Liver (tissue), 9 donors: Measurements from ENCODE around the gene SIL1. TPM values are rescaled to one million over a fixed set of nuclear protein-coding genes. Genes with fewer than 3 reads are reported as not detected.

ENCODE experiments used
- DNase-seq: peaks from one replicate; pipeline ENCODE4 v3.0.0-alpha.2; 2017; ENCODE audit warnings: low spot score
- H3K27ac ChIP-seq, 2 donors: one replicate each; pipeline ENCODE4 v1.7.0; 2013; ENCODE audit warnings: inconsistent platforms in 2 of 2, low read length in 2 of 2, control low read depth in 1 of 2, low read depth in 1 of 2, mild to moderate bottlenecking in 1 of 2
- H3K27me3 ChIP-seq, 4 donors: one replicate each; pipeline versions ENCODE4 v1.6.1 to v1.7.0; 2013; ENCODE audit warnings: low read length in 3 of 4, inconsistent platforms in 1 of 4, mild to moderate bottlenecking in 1 of 4, moderate library complexity in 1 of 4; ENCODE audit not compliant: control insufficient read depth in 4 of 4, insufficient read depth in 4 of 4
- H3K36me3 ChIP-seq, 4 donors: one replicate each; pipeline versions ENCODE4 v1.6.1 to v1.7.0; 2013; ENCODE audit warnings: low read length in 3 of 4, mild to moderate bottlenecking in 3 of 4, low read depth in 1 of 4, moderate library complexity in 1 of 4; ENCODE audit not compliant: control insufficient read depth in 4 of 4, insufficient read depth in 3 of 4
- H3K4me1 ChIP-seq, 4 donors: one replicate each; pipeline versions ENCODE4 v1.6.1 to v1.7.0; 2013; ENCODE audit warnings: low read length in 3 of 4, mild to moderate bottlenecking in 3 of 4, moderate library complexity in 1 of 4; ENCODE audit not compliant: control insufficient read depth in 4 of 4, insufficient read depth in 4 of 4
- H3K4me3 ChIP-seq, 3 donors: one replicate each; pipeline versions ENCODE4 v1.6.1 to v1.7.0; 2013; ENCODE audit warnings: low read length in 3 of 3, control low read depth in 1 of 3, low read depth in 1 of 3, mild to moderate bottlenecking in 1 of 3
- H3K9ac ChIP-seq, 2 donors: one replicate each; pipeline ENCODE4 v1.7.0; 2013; ENCODE audit warnings: low read length in 2 of 2, mild to moderate bottlenecking in 2 of 2, moderate library complexity in 2 of 2, control low read depth in 1 of 2, low read depth in 1 of 2
- H3K9me3 ChIP-seq, 4 donors: one replicate each; pipeline versions ENCODE4 v1.6.1 to v1.7.0; 2013; ENCODE audit warnings: low read length in 3 of 4; ENCODE audit not compliant: control insufficient read depth in 4 of 4
- CTCF ChIP-seq: fragments of 150-350 bp; IDR thresholded peaks from 2 replicates; pipeline ENCODE4 v1.5.1; 2017; ENCODE audit warnings: improper control_type of control experiment, low read depth, low read length; ENCODE audit not compliant: missing input control
- NR2F2 ChIP-seq: IDR thresholded peaks from 2 replicates; pipeline ENCODE4 v1.6.1; 2016; ENCODE audit warnings: antibody characterized with exemption
- RAD21 ChIP-seq, 2 donors: IDR thresholded peaks; 2 replicates each; pipeline ENCODE4 v1.6.1; 2016; ENCODE audit warnings: antibody characterized with exemption in 2 of 2, mild to moderate bottlenecking in 2 of 2
- REST ChIP-seq: IDR thresholded peaks from 2 replicates; pipeline ENCODE4 v1.6.1; 2016; ENCODE audit warnings: antibody characterized with exemption, mild to moderate bottlenecking
- RXRA ChIP-seq, 2 donors: IDR thresholded peaks; 2 replicates each; pipeline ENCODE4 v1.6.1; 2017 to 2018; ENCODE audit warnings: antibody characterized with exemption in 2 of 2, mild to moderate bottlenecking in 1 of 2
- TAF1 ChIP-seq: conservative IDR thresholded peaks from 2 replicates; pipeline ENCODE4 v1.6.1; 2016; ENCODE audit warnings: antibody characterized with exemption, mild to moderate bottlenecking
- YY1 ChIP-seq: IDR thresholded peaks from 2 replicates; pipeline ENCODE4 v1.6.1; 2016; ENCODE audit warnings: antibody characterized with exemption, mild to moderate bottlenecking
- WGBS: extraction: QIAGEN DNeasy Blood & Tissue Kit; methylation state at CpG from one replicate; pipeline ENCODE4 v1.1.7; 2013; 5-methylcytosine and 5-hydroxymethylcytosine counted together
- polyA plus RNA-seq, 2 donors: library from polyadenylated mRNA; stranded (reverse) in 1 of 2; unstranded in 1 of 2; fragments of 200-250 nt in 1 of 2; fragments of >200 nt in 1 of 2; fragmentation: Nextera tagmentation in 1 of 2; extraction: Ambion mirVana in 1 of 2; gene quantifications; one replicate each; pipeline versions ENCODE4 v1.2.1 to v1.2.3, GENCODE V29; 2013 to 2015
- total RNA-seq, 2 donors: library from RNA; depleted of rRNA; stranded (reverse); fragments of >200 nt; gene quantifications; one replicate each; pipeline ENCODE4 v1.2.3, GENCODE V29; 2014
- TF ChIP-seq, protein P1 (sequence below): IDR thresholded peaks from 2 replicates; pipeline ENCODE4 v1.6.1; 2016; ENCODE audit warnings: antibody characterized with exemption
- TF ChIP-seq, protein P2 (sequence below): IDR thresholded peaks from 2 replicates; pipeline ENCODE4 v1.6.1; 2016; ENCODE audit warnings: antibody characterized with exemption
- donor health status: healthy.
- donor health status: healthy.
- donor health status: healthy.
- donor health status: healthy.
- donor health status: healthy.

SIL1 gene
- total and polyA plus RNA-seq, 4 donors = 38.1 to 95.1 (median 76.2) TPM

GRCh38 chr5:138983984-138984383, 214.2 kb downstream of the SIL1 start:
- Histone ChIP-seq H3K36me3 (peaks cover 0 to 3% (median 0%) of the 10 kb centered on the region in 4 donors), H3K27ac (no peak overlapping the region), H3K9ac (no peak overlapping the region), H3K9me3 (no peaks in the 10 kb centered on the region), H3K27me3 (no peaks in the 10 kb centered on the region), H3K4me3 (no peak overlapping the region), H3K4me1 (no peaks in the 10 kb centered on the region)
- no peak for DNase-seq
- 96% methylated on average over 2 of the region's 2 CpGs for WGBS
- no peak for TF ChIP-seq REST
- TF ChIP-seq RAD21 (IDR thresholded peaks at IDR 0.05) = no peak
- TF ChIP-seq, protein P1, sequence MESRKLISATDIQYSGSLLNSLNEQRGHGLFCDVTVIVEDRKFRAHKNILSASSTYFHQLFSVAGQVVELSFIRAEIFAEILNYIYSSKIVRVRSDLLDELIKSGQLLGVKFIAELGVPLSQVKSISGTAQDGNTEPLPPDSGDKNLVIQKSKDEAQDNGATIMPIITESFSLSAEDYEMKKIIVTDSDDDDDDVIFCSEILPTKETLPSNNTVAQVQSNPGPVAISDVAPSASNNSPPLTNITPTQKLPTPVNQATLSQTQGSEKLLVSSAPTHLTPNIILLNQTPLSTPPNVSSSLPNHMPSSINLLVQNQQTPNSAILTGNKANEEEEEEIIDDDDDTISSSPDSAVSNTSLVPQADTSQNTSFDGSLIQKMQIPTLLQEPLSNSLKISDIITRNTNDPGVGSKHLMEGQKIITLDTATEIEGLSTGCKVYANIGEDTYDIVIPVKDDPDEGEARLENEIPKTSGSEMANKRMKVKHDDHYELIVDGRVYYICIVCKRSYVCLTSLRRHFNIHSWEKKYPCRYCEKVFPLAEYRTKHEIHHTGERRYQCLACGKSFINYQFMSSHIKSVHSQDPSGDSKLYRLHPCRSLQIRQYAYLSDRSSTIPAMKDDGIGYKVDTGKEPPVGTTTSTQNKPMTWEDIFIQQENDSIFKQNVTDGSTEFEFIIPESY = no peak

GRCh38 chr5:138981586-138981985, 216.6 kb downstream of the SIL1 start:
- no peak for DNase-seq
- H3K4me3 ChIP-seq = no peak overlapping the region
- no peaks in the 10 kb centered on the region for H3K9me3 ChIP-seq
- H3K27ac ChIP-seq = no peak overlapping the region
- WGBS = 91% methylated on average over 7 of the region's 7 CpGs
- H3K36me3 ChIP-seq = peaks cover 0 to 3% (median 0%) of the 10 kb centered on the region in 4 donors
- no peak overlapping the region for H3K9ac ChIP-seq
- H3K27me3 ChIP-seq = no peaks in the 10 kb centered on the region
- TF ChIP-seq RXRA (IDR thresholded peaks at IDR 0.05) (no peak), TAF1 (no peak), CTCF (no peak), REST (no peak), YY1 (no peak), NR2F2 (no peak)
- TF ChIP-seq, protein P2, sequence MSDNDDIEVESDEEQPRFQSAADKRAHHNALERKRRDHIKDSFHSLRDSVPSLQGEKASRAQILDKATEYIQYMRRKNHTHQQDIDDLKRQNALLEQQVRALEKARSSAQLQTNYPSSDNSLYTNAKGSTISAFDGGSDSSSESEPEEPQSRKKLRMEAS = no peak
- no peaks in the 10 kb centered on the region for H3K4me1 ChIP-seq
